Tibial nerve (tissue), 4 donors: ENCODE measurements around the gene CADPS2. TPM values are rescaled to one million over a fixed set of nuclear protein-coding genes. Genes with fewer than 3 reads are reported as not detected.

ENCODE experiments used
- DNase-seq, 2 donors: peaks; one replicate each; pipeline ENCODE4 v3.0.0-alpha.2; 2019; ENCODE audit warnings: low spot score in 2 of 2
- H3K27ac ChIP-seq, 4 donors: fragments of 200-600 bp; sonication (generic) in 3 of 4; one replicate each; pipeline ENCODE4 v1.5.1; 2017 to 2019; ENCODE audit warnings: mild to moderate bottlenecking in 1 of 4
- H3K27me3 ChIP-seq, 2 donors: fragments of 200-600 bp; sonication (generic) in 1 of 2; one replicate each; pipeline versions ENCODE4 v1.5.1 to v1.6.0; 2017 to 2019
- H3K36me3 ChIP-seq, 3 donors: fragments of 200-600 bp; sonication (generic); one replicate each; pipeline ENCODE4 v1.5.1; 2018 to 2019
- H3K4me1 ChIP-seq, 4 donors: fragments of 200-600 bp; sonication (generic) in 3 of 4; one replicate each; pipeline ENCODE4 v1.5.1; 2017 to 2019
- H3K4me3 ChIP-seq, 4 donors: fragments of 200-600 bp; sonication (generic) in 3 of 4; one replicate each; pipeline ENCODE4 v1.5.1; 2017 to 2019; ENCODE audit warnings: mild to moderate bottlenecking in 1 of 4, moderate library complexity in 1 of 4
- H3K9me3 ChIP-seq, 4 donors: fragments of 200-600 bp; sonication (generic) in 3 of 4; one replicate each; pipeline ENCODE4 v1.5.1; 2017 to 2019
- EP300 ChIP-seq, 2 donors: sonication (generic); formaldehyde crosslinking; IDR thresholded peaks; one replicate each; pipeline ENCODE4 v1.6.1; 2017; ENCODE audit warnings: antibody characterized with exemption in 2 of 2, mild to moderate bottlenecking in 1 of 2
- POLR2A ChIP-seq, 2 donors: fragments of 450-650 bp; IDR thresholded peaks; one replicate each; pipeline ENCODE4 v1.6.1; 2017; ENCODE audit warnings: antibody characterized with exemption in 2 of 2, mild to moderate bottlenecking in 2 of 2, moderate library complexity in 2 of 2
- WGBS, 2 donors: methylation state at CpG; one replicate each; pipeline ENCODE4 v1.1.5; 2018; 5-methylcytosine and 5-hydroxymethylcytosine counted together
- total RNA-seq, 4 donors: library from RNA; depleted of rRNA; stranded (reverse); fragments of >200 nt; gene quantifications; one replicate each; pipeline ENCODE4 v1.1.0, GENCODE V29; 2016
- TF ChIP-seq, protein P1 (sequence below), 5 experiments: fragments of 200-600 bp in 3 of 5; fragments of 450-650 bp in 2 of 5; sonication (generic) in 3 of 5; IDR thresholded peaks; one replicate each; pipeline ENCODE4 v1.5.1; 2016 to 2019; ENCODE audit warnings: antibody characterized with exemption in 5 of 5, mild to moderate bottlenecking in 3 of 5, moderate library complexity in 2 of 5

The CADPS2 gene
- total RNA-seq, 4 donors from 2014 or later, result 20.3 to 44.4 (median 27.1) TPM

DNA sequence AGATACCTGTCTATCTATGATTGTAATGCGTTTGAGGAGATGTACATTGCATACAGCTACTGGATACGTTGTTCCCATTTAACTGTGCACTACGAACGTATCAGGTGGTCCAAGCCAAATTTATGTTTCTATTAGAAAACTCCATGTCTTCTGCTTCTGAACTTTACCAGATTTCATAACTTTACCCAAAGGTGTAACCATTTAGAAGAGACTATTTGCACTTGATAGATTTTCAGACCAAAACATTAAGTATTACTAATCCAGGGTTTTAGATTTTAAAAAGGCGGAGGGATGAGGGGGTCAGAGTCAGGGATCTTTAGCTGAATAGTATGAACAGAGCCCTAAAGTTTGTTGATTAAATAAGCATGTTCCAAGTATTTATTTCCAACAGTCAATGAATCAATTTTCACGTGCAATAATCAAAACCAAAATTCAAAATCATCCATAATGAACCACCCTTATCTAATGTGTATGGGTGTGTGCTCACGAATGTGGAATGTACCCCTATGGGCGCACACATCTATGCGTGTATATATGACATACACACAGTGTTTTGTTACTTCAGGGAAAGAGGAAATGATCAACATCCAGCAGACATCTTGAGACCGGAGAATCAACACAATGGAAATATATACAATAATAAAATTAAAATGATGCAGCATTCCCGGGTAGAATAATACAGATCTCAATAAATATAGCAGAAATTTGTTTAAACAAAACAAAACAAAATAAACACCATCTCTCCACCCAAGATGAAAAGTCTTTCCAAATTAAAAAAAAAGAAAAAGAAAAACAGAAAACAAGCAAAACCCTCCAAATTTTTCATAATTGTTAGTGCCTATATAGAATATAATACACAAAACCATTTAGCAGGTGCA, 585.1 kb downstream of the CADPS2 start:
- Histone ChIP-seq H3K4me3 (no peak overlapping the region), H3K9me3 (no peaks in the 10 kb centered on the region), H3K27me3 (peaks cover 9 to 97% of the 10 kb centered on the region in 2 donors), H3K36me3 (no peaks in the 10 kb centered on the region), H3K4me1 (peaks cover 0 to 59% (median 19%) of the 10 kb centered on the region in 4 donors), H3K27ac (no peak overlapping the region)
- DNase-seq, result no peak
- TF ChIP-seq, protein P1, sequence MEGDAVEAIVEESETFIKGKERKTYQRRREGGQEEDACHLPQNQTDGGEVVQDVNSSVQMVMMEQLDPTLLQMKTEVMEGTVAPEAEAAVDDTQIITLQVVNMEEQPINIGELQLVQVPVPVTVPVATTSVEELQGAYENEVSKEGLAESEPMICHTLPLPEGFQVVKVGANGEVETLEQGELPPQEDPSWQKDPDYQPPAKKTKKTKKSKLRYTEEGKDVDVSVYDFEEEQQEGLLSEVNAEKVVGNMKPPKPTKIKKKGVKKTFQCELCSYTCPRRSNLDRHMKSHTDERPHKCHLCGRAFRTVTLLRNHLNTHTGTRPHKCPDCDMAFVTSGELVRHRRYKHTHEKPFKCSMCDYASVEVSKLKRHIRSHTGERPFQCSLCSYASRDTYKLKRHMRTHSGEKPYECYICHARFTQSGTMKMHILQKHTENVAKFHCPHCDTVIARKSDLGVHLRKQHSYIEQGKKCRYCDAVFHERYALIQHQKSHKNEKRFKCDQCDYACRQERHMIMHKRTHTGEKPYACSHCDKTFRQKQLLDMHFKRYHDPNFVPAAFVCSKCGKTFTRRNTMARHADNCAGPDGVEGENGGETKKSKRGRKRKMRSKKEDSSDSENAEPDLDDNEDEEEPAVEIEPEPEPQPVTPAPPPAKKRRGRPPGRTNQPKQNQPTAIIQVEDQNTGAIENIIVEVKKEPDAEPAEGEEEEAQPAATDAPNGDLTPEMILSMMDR (IDR thresholded peaks at IDR 0.05), result no peak
- TF ChIP-seq EP300 (IDR thresholded peaks at IDR 0.05) (peak in 1 of 2 donors; percentile 21), POLR2A (IDR thresholded peaks at IDR 0.05) (no peak)
- WGBS, 2 donors, result 19 to 22% methylated on average over 11 of the region's 11 CpGs

DNA sequence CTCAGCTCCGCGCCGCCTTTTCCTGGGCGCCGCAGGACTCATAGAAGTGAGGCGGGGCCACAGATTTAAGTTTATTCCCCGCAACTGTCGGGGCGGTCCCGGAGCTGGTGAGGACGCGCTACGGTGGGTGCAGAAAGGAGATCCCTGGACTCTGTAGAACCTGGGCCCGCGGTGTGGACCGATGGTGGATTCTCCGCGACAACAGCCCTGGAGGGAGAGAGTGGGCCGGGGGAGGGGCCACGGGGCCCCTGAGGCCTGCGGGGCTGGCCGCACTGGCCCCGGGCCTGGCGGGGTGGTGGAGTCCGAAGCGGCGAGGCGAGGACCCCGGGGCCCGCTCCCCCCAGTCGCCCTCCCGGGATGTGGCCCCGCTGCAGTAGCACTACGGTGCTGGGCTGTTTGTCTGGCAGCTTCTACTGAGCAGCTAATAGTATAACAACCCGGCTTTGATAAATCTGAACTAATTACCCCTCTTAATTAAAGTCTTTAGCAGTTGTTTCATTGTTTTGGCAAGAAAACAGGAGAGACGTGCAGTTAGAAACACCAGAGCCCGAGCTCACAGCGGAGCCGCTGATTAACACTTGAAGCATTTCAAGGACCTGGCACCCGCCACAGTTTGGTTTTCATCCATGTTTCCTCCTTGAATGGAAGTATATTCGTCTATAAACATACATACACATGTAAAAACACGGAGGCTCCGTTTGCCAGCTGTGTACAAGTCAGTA, 585.9 kb downstream of the CADPS2 start:
- 4 to 8% methylated on average over 32 to 43 of the region's 43 CpGs for WGBS, 2 donors
- Histone ChIP-seq H3K9me3 (no peaks in the 10 kb centered on the region), H3K4me1 (peaks cover 0 to 51% (median 12%) of the 10 kb centered on the region in 4 donors), H3K27me3 (peaks cover 9 to 92% of the 10 kb centered on the region in 2 donors), H3K4me3 (peak overlapping the region in 2 of 4 donors; percentile 8 to 21), H3K27ac (no peak overlapping the region), H3K36me3 (no peaks in the 10 kb centered on the region)
- DNase-seq, result no peak
- no peak for TF ChIP-seq POLR2A (IDR thresholded peaks at IDR 0.05)
- TF ChIP-seq, protein P1 (IDR thresholded peaks at IDR 0.05), result no peak
- TF ChIP-seq EP300 (IDR thresholded peaks at IDR 0.05), result no peak

DNA sequence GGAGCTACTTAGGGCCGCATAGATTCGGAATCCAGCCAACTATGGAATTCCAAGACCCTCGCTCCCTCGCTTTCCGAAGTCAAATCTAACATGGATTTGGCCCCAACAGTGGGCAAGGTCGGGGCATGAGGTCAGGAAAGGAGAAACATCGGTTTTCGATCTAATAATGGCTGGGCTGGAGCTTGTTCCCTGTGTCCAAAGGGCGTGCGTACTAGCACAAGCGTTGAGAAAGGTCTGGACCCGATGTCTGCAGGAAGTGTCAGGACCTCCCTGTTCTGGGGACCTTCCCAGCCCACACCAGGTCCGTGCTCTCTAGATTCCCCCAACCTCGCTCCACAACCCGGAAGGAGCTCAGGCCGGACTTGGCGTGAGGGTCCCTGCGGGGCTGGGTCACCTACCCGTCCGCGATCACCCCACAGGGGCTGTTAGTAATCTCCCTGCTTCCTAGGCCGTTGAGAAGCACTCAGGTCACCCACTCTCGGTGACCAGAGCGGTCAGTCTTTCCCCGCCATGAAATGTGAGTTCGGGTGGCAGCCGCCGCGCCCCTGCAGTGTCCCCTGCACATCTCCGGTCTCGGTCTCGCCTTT, 586.5 kb downstream of the CADPS2 start:
- WGBS, 2 donors, result 10% methylated on average over 12 to 31 of the region's 32 CpGs
- TF ChIP-seq, protein P1 (IDR thresholded peaks at IDR 0.05), result no peak
- TF ChIP-seq EP300 (IDR thresholded peaks at IDR 0.05), result no peak
- no peak for TF ChIP-seq POLR2A (IDR thresholded peaks at IDR 0.05)
- Histone ChIP-seq H3K4me3 (peak overlapping the region in 2 of 4 donors; percentile 8 to 21), H3K4me1 (peaks cover 0 to 44% (median 7%) of the 10 kb centered on the region in 4 donors), H3K9me3 (no peaks in the 10 kb centered on the region), H3K36me3 (no peaks in the 10 kb centered on the region), H3K27ac (no peak overlapping the region), H3K27me3 (peaks cover 9 to 92% of the 10 kb centered on the region in 2 donors)
- no peak for DNase-seq

DNA sequence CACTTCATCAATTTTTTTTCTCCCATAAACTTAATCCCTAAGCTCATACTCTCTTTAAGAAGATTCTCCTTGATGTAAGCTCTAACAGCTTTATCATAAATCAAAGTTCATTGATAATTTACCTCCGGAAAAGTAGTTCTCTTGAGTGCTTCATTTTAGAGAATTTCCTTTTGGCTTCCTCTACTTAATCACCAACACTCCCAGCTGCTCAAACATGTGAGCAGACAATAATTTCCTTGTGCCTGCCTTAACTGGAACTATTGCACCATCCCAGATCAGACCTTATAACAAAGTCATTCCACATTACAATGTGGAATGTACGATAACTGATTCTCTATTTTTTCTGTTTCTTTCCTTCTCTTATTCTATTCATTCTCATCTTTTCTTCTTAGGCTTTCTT, 587.6 kb downstream of the CADPS2 start:
- WGBS, 2 donors, result 45 to 54% methylated on average over 2 of the region's 2 CpGs
- peaks cover 0 to 33% (median 5%) of the 10 kb centered on the region in 4 donors for H3K4me1 ChIP-seq
- peaks cover 9 to 83% of the 10 kb centered on the region in 2 donors for H3K27me3 ChIP-seq
- no peak overlapping the region for H3K4me3 ChIP-seq
- H3K27ac ChIP-seq, result no peak overlapping the region
- H3K9me3 ChIP-seq, result no peaks in the 10 kb centered on the region
- no peak for TF ChIP-seq EP300 (IDR thresholded peaks at IDR 0.05)
- TF ChIP-seq, protein P1 (IDR thresholded peaks at IDR 0.05), result no peak
- no peak for TF ChIP-seq POLR2A (IDR thresholded peaks at IDR 0.05)
- DNase-seq, result no peak
- H3K36me3 ChIP-seq, result no peaks in the 10 kb centered on the region
